ENCODE results near the gene AHCY.

DNA sequence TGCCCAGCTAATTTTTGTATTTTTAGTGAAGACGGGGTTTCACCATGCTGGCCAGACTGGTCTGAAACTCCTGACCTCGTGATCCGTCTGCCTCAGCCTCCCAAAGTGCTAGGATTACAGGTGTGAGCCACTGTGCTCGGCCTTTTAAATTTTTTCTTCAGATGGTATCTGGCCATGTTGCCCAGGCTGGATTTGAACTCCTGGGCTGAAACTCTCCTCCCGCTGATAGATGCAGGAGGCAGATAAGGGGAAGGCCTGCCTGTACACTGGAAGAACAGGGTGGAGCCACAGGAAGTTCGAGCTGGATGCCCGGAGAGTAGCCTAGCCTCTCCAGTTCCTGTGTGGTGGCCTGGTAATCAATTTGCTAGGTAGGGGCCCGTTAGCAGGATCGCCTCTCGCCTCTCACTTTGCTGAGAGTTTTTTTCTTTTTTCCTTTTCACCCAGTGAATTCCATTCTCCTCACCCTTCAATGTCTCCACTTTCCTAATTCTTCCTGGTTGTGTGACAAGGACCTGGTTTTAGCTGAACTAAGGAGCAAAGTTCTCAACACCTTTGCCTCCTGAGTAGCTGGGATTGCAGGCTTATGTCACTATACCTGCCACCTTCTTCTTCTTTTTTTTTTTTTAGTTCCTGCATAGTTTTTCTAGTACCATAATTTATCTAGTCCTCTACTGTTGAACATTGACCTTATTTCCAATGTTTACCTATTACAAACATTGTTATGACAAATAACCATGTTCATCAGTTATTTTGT lies 40.5 kb upstream of the AHCY start:
- TF ChIP-seq CTCF (IDR thresholded peaks at IDR 0.05 in 2 of 3, conservative IDR thresholded peaks at IDR 0.05 in 1 of 3; ENCODE audit: borderline replicate concordance in 1 of 3, insufficient read depth in 1 of 3, low read depth in 2 of 3, low read length in 2 of 3) (no peak), POLR2A (IDR thresholded peaks at IDR 0.05; ENCODE audit: borderline replicate concordance, extremely low read depth, insufficient read depth, insufficient read length) (no peak), YY1 (IDR thresholded peaks at IDR 0.05; ENCODE audit: extremely low read depth, insufficient replicate concordance, low read depth, low read length) (no peak), EZH2phosphoT487 (IDR thresholded peaks at IDR 0.05; ENCODE audit: borderline replicate concordance) (no peak)

All from HCT116 (cell line).